ENCODE results near the gene ANP32D.
"Not testable (repeated sequence)": the region's sequence is repeated elsewhere in the genome, so short reads cannot be mapped to it uniquely, and the experiment has no call there.

ANP32D gene

DNA sequence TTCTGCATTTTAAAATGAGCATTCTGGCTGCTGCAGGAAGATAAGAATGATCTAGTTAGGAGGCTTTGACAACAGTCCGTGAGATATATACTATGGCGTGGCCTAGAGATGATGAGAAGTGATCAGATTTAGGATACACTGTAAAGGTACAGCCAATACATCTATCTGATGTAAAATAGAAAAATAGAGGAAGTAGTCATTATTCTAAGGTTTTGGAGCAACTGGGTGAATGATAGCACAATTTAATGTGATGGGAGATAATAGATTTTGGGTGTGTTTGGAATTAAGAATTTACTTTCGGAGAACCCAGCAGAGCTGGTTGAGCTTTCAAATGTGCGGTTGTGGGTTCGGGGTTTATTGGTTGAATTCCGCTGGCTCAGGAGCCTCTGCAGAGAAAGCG is at the start of gene ANP32D:
Gene ANP32D (plus strand): TSS at position 301 of the 400 bp plus-strand sequence. CDS start 106 bp downstream, outside the sequence.
- DNase-seq: no peak

GRCh38 chr12:48423171-48423570 is 49.2 kb upstream of the ANP32D start:
- DNase-seq: no peak

- no peak for DNase-seq
Measured at GRCh38 chr12:48424644-48425043, 47.7 kb upstream of the ANP32D start.

DNA sequence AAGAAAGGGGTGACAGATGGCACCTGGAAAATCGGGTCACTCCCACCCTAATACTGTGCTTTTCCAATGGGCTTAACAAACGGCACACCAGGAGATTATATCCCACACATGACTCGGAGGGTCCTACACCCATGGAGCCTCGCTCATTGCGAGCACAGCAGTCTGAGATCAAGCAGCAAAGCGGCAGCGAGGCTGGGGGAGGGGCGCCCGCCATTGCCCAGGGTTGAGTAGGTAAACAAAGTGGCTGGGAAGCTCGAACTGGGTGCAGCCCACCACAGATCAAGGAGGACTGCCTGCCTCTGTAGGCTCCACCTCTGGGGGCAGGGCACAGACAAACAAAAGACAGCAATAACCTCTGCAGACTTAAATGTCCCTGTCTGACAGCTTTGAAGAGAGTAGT is 38.3 kb upstream of the ANP32D start:
- DNase-seq: not testable (repeated sequence)

- no peak for DNase-seq
Measured at GRCh38 chr12:48441069-48441468, 31.3 kb upstream of the ANP32D start.

- DNase-seq: peak; percentile 14
Measured at GRCh38 chr12:48442179-48442847, 30.0 kb upstream of the ANP32D start.

GRCh38 chr12:48445538-48445937 is 26.8 kb upstream of the ANP32D start:
- no peak for DNase-seq

GRCh38 chr12:48446161-48446776 is 26.1 kb upstream of the ANP32D start:
- DNase-seq: peak; percentile 93

DNA sequence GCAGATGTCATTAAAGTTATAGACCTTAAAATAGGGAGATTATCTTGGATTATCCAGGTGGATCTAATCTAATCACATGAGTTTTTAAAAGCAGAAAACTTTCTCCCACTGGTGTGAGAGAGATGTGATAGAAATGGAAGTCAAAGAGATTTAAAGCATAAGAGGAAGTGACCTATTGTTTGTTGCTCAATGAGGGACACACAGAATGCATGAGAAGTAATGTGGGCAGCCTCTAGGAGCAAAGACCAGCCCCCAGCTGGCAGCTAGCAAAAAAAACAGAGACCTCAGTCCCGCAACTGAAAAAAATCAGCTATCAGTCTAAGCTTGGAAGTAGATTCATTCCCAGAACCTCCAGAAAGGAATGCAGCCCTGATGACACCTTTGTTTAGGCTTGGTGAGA is 24.6 kb upstream of the ANP32D start:
- DNase-seq: peak; percentile 34

DNA sequence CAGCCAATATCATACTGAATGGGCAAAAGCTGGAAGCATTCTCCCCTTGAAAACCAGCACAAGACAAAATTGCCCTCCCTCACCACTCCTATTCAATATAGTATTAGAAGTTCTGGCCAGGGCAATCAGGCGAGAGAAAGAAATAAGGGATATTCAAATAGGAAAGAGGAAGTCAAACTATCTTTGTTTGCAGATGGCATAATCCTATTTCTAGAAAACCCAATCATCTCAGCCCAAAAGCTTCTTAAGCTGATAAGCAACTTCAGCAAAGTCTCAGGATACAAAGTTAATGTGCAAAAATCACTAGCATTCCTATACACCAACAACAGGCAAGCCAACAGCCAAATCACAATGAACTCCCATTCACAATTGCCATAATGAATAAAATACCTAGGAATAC is 21.0 kb upstream of the ANP32D start:
- DNase-seq: peak; percentile 2

- not testable (repeated sequence) for DNase-seq
Measured at GRCh38 chr12:48452961-48453360, 19.4 kb upstream of the ANP32D start.

DNA sequence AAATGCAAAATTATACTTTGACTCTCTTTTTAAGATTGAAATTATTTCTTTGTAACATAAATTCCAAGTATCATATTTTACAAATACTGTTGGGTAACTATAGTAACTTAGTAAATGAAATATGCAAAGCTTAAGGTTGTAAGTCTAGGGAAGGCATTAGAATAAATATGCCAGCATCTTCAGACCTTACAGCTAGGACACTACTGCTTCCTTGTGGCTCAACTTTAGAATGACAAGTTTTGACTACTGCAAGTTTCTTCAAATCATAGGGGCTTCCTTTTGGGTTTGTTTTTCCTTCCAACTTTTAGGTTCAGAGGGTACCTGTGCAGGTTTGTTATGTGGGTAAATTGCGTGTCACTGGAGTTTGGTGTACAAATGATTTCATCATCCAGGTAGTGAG is 17.7 kb upstream of the ANP32D start:
- DNase-seq: peak; percentile 64

DNA sequence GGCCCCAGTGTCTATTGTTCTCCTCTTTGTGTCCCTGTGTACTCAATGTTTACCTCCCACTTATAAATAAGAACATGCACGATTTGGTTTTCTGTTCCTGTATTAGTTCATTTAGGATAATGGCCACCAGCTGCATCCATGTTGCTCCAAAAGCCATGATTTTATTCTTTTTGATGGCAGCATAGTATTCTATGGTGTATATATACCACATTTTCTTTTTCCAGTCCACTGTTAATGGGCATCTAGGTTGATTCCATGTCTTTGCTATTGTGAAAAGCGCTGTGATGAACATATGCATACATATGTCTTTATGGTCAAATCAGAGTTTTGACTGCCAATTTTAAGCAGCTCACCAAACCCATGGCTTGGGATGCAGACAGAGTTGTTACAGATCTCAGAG is 17.2 kb upstream of the ANP32D start:
- no peak for DNase-seq

- DNase-seq: no peak
Measured at GRCh38 chr12:48459259-48459658, 13.1 kb upstream of the ANP32D start.

- DNase-seq: not testable (repeated sequence)
Measured at GRCh38 chr12:48469027-48469426, 3.3 kb upstream of the ANP32D start.

- no peak for DNase-seq
Measured at GRCh38 chr12:48473061-48473460, 702 bp downstream of the ANP32D start.

- not testable (repeated sequence) for DNase-seq
Measured at GRCh38 chr12:48474497-48474896, 2.1 kb downstream of the ANP32D start.

DNA sequence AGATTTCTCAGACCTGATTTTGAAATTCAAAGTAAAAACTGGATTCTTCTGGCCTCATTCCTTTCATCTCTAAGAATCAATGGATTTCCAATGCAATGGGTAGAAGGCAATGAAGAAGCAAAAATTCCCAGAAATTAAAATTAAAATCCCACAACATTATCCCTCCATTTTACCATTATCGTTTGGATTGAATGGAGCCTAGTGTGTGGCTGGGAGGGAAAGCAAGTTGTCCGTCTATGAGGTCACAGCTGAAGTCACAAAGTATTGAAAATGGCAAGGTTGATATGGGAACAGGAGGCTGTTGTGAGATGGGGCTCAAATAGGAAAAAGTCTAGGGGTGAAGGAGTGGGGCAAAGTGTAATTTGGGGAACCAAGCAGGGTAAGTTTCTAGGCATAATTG is 9.8 kb downstream of the ANP32D start, which contains the start of gene C12orf54:
Gene C12orf54 (plus strand): TSS at position 301 of the 400 bp plus-strand sequence. CDS start 799 bp downstream, outside the sequence.
- DNase-seq: no peak

DNA sequence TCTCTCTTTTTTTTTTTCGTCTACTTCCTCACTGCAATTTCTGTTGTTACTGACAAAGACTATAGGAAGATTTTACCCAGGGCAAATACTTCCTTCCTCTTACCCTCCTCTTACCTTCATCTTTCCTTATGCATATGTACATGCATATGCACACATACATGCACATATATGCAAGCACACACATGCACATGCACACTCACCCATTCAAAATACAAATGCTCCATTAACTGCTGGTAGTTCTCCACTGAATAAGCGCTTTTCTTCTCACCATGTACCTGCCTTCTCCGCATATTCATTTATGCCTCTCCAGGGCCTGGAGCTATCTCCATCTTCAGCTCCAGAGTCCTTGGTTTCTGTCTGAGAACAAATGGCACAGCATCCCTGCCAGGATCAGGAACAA is 10.6 kb downstream of the ANP32D start:
- DNase-seq: no peak

DNA sequence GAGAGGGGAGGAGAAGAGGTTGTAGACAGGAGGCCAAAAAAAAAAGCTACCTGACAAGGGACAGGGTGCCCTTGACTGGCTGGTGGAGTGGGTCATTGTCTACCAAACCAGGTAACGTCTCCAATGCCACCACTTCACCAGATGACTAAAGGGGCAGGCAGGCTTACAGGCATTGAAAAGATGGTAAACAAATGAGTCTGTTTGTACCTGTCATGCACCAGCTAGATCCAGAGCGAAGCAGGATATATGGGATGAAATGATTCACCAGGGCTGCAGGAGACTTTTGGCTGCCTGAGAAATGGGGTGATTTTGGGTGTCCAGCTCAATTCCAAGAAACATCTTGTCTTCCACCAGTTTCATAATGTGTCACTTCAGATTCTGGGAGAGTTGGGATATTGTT is 13.9 kb downstream of the ANP32D start:
- no peak for DNase-seq

DNA sequence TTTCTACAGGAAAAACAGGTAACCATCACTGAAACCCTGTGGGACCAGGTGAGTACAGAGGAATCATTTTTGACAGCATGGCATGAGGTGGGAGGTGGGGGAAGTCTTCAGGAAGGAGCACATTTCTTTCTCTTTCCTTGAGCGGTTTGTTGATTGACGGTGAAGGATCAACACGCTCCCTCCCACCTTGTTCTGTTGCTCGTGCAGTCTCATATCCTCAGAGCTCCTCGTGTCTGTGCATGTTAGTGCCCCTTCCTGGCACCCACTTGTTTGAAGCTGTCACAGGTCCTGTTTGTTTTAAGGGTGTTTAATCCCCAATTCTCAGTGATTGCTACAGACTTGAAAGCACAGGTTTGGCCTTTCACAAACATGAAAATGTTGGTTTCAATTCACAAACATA is 14.3 kb downstream of the ANP32D start:
- DNase-seq: no peak

- no peak for DNase-seq
Measured at GRCh38 chr12:48489012-48489411, 16.7 kb downstream of the ANP32D start.

- DNase-seq: not testable (repeated sequence)
Measured at GRCh38 chr12:48489456-48489855, 17.1 kb downstream of the ANP32D start.

DNA sequence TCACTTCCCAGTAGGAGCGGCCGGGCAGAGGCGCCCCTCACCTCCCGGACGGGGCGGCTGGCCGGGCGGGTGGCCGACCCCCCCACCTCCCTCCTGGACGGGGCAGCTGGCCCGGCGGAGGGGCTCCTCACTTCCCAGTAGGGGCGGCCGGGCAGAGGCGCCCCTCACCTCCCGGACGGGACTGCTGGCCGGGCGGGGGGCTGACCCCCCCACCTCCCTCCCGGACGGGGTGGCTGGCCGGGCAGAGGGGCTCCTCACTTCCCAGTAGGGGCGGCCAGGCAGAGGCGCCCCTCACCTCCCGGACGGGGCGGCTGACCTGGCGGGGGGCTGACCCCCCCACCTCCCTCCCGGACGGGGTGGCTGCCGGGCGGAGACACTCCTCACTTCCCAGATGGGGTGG is 27.9 kb downstream of the ANP32D start:
- not testable (repeated sequence) for DNase-seq

DNA sequence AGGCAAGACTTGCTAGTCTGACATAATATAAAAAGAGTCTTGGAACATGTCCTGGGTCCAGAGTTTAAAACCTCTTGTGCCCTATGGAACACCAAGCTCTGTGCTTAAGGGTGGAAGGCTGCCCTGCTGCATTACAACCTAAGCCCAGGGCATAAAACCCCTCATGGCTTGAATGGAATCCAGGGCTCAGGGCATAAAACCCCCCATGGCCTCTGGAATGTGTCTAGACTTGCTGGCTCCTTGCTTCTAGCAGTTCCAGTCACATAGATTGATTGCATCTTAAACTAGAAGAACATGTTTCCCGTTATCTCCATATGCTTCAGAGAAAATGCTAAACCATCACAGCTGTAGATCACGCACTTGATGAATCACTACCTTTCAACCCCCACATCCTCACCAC is 34.5 kb downstream of the ANP32D start:
- DNase-seq: not testable (repeated sequence)
